ENCODE measurements around the gene ITIH6. TPM values are rescaled to one million over a fixed set of nuclear protein-coding genes. Genes with fewer than 3 reads are reported as not detected.
"Not testable (repeated sequence)": the region's sequence is repeated elsewhere in the genome, so short reads cannot be mapped to it uniquely, and the experiment has no call there.

The ITIH6 gene
- total RNA-seq, 1 donor from 2014 or later: not detected

- no peak overlapping the region for H3K4me3 Mint-ChIP-seq (ENCODE audit: unreplicated experiment)
- H4K20me1 ChIP-seq (ENCODE audit: insufficient read depth, low read length): no peaks in the 10 kb centered on the region
- H3K9me3 ChIP-seq (ENCODE audit: insufficient read depth, low read depth, low read length): no peaks in the 10 kb centered on the region
- no peaks in the 10 kb centered on the region for H3K4me1 ChIP-seq (ENCODE audit: insufficient read depth, low read length)
- H3K4me2 ChIP-seq (ENCODE audit: low read length): no peak overlapping the region
- peaks cover 4% of the 10 kb centered on the region for H3K9me3 Mint-ChIP-seq (ENCODE audit: unreplicated experiment)
- DNase-seq (ENCODE audit: low read depth) (no peak), FAIRE-seq (no peak)
- no peak overlapping the region for H3K9ac ChIP-seq (ENCODE audit: low read length)
- H3K36me3 ChIP-seq (ENCODE audit: insufficient read depth, low read length): no peaks in the 10 kb centered on the region
- no peak overlapping the region for H3K27ac ChIP-seq (ENCODE audit: low read depth, low read length)
- H3K27me3 ChIP-seq (ENCODE audit: insufficient read depth, low read length): no peaks in the 10 kb centered on the region
- no peak overlapping the region for H3K27ac Mint-ChIP-seq (ENCODE audit: unreplicated experiment)
- H2AFZ ChIP-seq (ENCODE audit: low read depth, low read length): no peak overlapping the region
- no peak overlapping the region for H3K4me3 ChIP-seq (ENCODE audit: insufficient read depth, low read depth, low read length)
- H3K27me3 Mint-ChIP-seq (ENCODE audit: low read depth, unreplicated experiment): peaks cover 2% of the 10 kb centered on the region
- H3K36me3 Mint-ChIP-seq (ENCODE audit: low read depth, unreplicated experiment): no peaks in the 10 kb centered on the region
- peaks cover 5% of the 10 kb centered on the region for H3K4me1 Mint-ChIP-seq (ENCODE audit: low read depth, unreplicated experiment)
- TF ChIP-seq, protein P1, sequence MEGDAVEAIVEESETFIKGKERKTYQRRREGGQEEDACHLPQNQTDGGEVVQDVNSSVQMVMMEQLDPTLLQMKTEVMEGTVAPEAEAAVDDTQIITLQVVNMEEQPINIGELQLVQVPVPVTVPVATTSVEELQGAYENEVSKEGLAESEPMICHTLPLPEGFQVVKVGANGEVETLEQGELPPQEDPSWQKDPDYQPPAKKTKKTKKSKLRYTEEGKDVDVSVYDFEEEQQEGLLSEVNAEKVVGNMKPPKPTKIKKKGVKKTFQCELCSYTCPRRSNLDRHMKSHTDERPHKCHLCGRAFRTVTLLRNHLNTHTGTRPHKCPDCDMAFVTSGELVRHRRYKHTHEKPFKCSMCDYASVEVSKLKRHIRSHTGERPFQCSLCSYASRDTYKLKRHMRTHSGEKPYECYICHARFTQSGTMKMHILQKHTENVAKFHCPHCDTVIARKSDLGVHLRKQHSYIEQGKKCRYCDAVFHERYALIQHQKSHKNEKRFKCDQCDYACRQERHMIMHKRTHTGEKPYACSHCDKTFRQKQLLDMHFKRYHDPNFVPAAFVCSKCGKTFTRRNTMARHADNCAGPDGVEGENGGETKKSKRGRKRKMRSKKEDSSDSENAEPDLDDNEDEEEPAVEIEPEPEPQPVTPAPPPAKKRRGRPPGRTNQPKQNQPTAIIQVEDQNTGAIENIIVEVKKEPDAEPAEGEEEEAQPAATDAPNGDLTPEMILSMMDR (IDR thresholded peaks at IDR 0.05; ENCODE audit: insufficient read depth, low read depth, low read length): no peak
- TF ChIP-seq EZH2 (IDR thresholded peaks at IDR 0.05; ENCODE audit: insufficient read depth, low read length): no peak
- H3K79me2 ChIP-seq (ENCODE audit: insufficient read depth, low read length): no peaks in the 10 kb centered on the region
Measured at GRCh38 chrX:54785901-54786300, 12.2 kb downstream of the ITIH6 start.

GRCh38 chrX:54776987-54777672 lies 20.9 kb downstream of the ITIH6 start:
- Histone ChIP-seq H3K36me3 (ENCODE audit: insufficient read depth, low read length) (no peaks in the 10 kb centered on the region), H4K20me1 (ENCODE audit: insufficient read depth, low read length) (no peaks in the 10 kb centered on the region), H3K9ac (ENCODE audit: low read length) (no peak overlapping the region), H3K4me1 (ENCODE audit: insufficient read depth, low read length) (no peaks in the 10 kb centered on the region), H2AFZ (ENCODE audit: low read depth, low read length) (no peak overlapping the region), H3K79me2 (ENCODE audit: insufficient read depth, low read length) (no peaks in the 10 kb centered on the region), H3K27ac (ENCODE audit: low read depth, low read length) (no peak overlapping the region), H3K4me2 (ENCODE audit: low read length) (no peak overlapping the region), H3K9me3 (ENCODE audit: insufficient read depth, low read depth, low read length) (no peaks in the 10 kb centered on the region), H3K4me3 (ENCODE audit: insufficient read depth, low read depth, low read length) (no peak overlapping the region), H3K27me3 (ENCODE audit: insufficient read depth, low read length) (no peaks in the 10 kb centered on the region)
- no peaks in the 10 kb centered on the region for H3K27me3 Mint-ChIP-seq (ENCODE audit: low read depth, unreplicated experiment)
- no peak for DNase-seq (ENCODE audit: low read depth)
- H3K4me3 Mint-ChIP-seq (ENCODE audit: unreplicated experiment): no peak overlapping the region
- peaks cover 4% of the 10 kb centered on the region for H3K4me1 Mint-ChIP-seq (ENCODE audit: low read depth, unreplicated experiment)
- TF ChIP-seq, protein P1 (IDR thresholded peaks at IDR 0.05; ENCODE audit: insufficient read depth, low read depth, low read length): no peak
- no peak for TF ChIP-seq EZH2 (IDR thresholded peaks at IDR 0.05; ENCODE audit: insufficient read depth, low read length)
- H3K9me3 Mint-ChIP-seq (ENCODE audit: unreplicated experiment): no peaks in the 10 kb centered on the region
- H3K36me3 Mint-ChIP-seq (ENCODE audit: low read depth, unreplicated experiment): no peaks in the 10 kb centered on the region
- H3K27ac Mint-ChIP-seq (ENCODE audit: unreplicated experiment): no peak overlapping the region
- FAIRE-seq: peak; percentile 62

DNA sequence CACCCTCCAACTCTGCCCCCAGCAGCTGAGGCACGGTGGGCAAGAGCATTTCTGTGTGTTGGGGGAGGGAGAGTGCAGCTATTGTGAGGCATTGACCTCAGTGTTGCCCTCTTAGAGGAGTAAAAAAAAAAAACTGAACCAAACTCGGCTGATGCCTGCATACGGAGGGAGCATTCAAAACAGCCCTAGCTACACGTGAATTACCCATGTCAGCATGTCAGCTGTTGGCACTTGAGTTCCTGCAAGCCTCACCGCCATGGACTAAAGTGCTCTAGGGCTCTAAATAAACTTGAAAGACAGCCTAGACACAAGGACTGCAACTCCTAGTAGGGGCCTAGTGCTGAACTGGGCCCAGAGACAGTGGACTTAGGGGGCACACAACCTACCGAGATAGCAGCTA lies 22.0 kb downstream of the ITIH6 start:
- no peaks in the 10 kb centered on the region for H3K4me1 ChIP-seq (ENCODE audit: insufficient read depth, low read length)
- no peak overlapping the region for H3K4me3 Mint-ChIP-seq (ENCODE audit: unreplicated experiment)
- no peak overlapping the region for H3K27ac Mint-ChIP-seq (ENCODE audit: unreplicated experiment)
- DNase-seq (ENCODE audit: low read depth) (no peak), FAIRE-seq (no peak)
- H4K20me1 ChIP-seq (ENCODE audit: insufficient read depth, low read length): no peaks in the 10 kb centered on the region
- H3K36me3 ChIP-seq (ENCODE audit: insufficient read depth, low read length): no peaks in the 10 kb centered on the region
- no peak for TF ChIP-seq EZH2 (IDR thresholded peaks at IDR 0.05; ENCODE audit: insufficient read depth, low read length)
- TF ChIP-seq, protein P1 (IDR thresholded peaks at IDR 0.05; ENCODE audit: insufficient read depth, low read depth, low read length): no peak
- H3K4me2 ChIP-seq (ENCODE audit: low read length): no peak overlapping the region
- H3K27ac ChIP-seq (ENCODE audit: low read depth, low read length): no peak overlapping the region
- H3K9me3 Mint-ChIP-seq (ENCODE audit: unreplicated experiment): no peaks in the 10 kb centered on the region
- H3K36me3 Mint-ChIP-seq (ENCODE audit: low read depth, unreplicated experiment): no peaks in the 10 kb centered on the region
- H3K9me3 ChIP-seq (ENCODE audit: insufficient read depth, low read depth, low read length): no peaks in the 10 kb centered on the region
- no peaks in the 10 kb centered on the region for H3K27me3 Mint-ChIP-seq (ENCODE audit: low read depth, unreplicated experiment)
- H2AFZ ChIP-seq (ENCODE audit: low read depth, low read length): no peak overlapping the region
- no peaks in the 10 kb centered on the region for H3K79me2 ChIP-seq (ENCODE audit: insufficient read depth, low read length)
- H3K9ac ChIP-seq (ENCODE audit: low read length): no peak overlapping the region
- H3K4me1 Mint-ChIP-seq (ENCODE audit: low read depth, unreplicated experiment): peaks cover 4% of the 10 kb centered on the region
- H3K4me3 ChIP-seq (ENCODE audit: insufficient read depth, low read depth, low read length): no peak overlapping the region
- H3K27me3 ChIP-seq (ENCODE audit: insufficient read depth, low read length): no peaks in the 10 kb centered on the region

DNA sequence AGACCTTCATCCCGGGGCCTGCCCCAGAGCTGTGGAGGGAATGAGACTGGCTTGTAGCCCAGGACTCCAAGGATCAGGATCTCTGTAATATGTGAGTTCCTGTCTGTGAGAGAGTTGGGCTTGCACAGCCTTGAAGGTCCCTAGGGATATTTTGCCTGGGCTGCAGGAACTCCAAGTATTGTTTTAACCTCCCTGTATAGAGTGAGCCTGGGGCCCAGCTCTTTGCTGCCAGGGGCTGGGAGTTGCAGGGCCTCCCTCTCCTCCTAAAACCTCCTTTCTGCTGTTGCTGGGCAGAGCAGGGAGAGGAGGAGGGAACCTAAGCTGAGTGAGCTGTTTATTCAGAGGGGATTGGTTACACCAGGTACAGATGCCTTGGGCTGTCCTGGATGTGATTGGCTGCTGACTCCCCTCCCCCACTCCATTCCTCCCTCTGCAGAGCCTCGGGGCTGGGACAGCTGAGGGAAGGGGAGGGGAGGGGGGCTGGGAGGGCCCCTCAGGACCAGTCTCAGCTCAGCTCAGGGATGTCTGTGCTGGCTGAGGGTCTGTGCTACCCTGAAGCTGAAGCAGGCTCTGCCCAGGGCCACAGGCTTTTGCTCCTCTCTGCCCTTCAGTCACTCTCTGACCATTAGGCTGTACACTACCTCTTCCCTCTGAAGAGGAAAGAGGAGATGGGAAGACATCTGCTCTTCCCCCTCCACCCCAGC lies 23.5 kb downstream of the ITIH6 start:
- H3K27me3 ChIP-seq (ENCODE audit: insufficient read depth, low read length); H3K36me3 ChIP-seq (ENCODE audit: insufficient read depth, low read length); H3K4me3 Mint-ChIP-seq (ENCODE audit: unreplicated experiment); DNase-seq (ENCODE audit: low read depth); H3K36me3 Mint-ChIP-seq (ENCODE audit: low read depth, unreplicated experiment); H3K4me1 Mint-ChIP-seq (ENCODE audit: low read depth, unreplicated experiment); H3K9me3 Mint-ChIP-seq (ENCODE audit: unreplicated experiment); H3K4me2 ChIP-seq (ENCODE audit: low read length); H3K27ac ChIP-seq (ENCODE audit: low read depth, low read length); H4K20me1 ChIP-seq (ENCODE audit: insufficient read depth, low read length); H3K4me3 ChIP-seq (ENCODE audit: insufficient read depth, low read depth, low read length); H3K9ac ChIP-seq (ENCODE audit: low read length); H3K9me3 ChIP-seq (ENCODE audit: insufficient read depth, low read depth, low read length); H3K27me3 Mint-ChIP-seq (ENCODE audit: low read depth, unreplicated experiment); H3K79me2 ChIP-seq (ENCODE audit: insufficient read depth, low read length); H3K4me1 ChIP-seq (ENCODE audit: insufficient read depth, low read length); H2AFZ ChIP-seq (ENCODE audit: low read depth, low read length): not testable (repeated sequence)
- H3K27ac Mint-ChIP-seq (ENCODE audit: unreplicated experiment): peak overlapping the region; percentile 77
- peak; percentile 64 for FAIRE-seq
